Thoracic aorta (tissue), 2 donors: ENCODE results near the gene PIGQ. TPM values are rescaled to one million over a fixed set of nuclear protein-coding genes. Genes with fewer than 3 reads are reported as not detected.

Source experiments
- ATAC-seq: fragments of 150-250 bp; one replicate; pipeline ENCODE4 v1.8.0; 2017; ENCODE audit warnings: low read depth; ENCODE audit not compliant: insufficient number of reproducible peaks, low FRiP score
- DNase-seq: peaks from one replicate; pipeline ENCODE4 v3.0.0-alpha.2; 2020; ENCODE audit warnings: low spot score
- H3K27ac ChIP-seq, 2 donors: fragments of 200-600 bp; sonication (generic); 1 replicate in 1 of 2; 2 replicates in 1 of 2; pipeline ENCODE4 v1.5.1; 2016; ENCODE audit warnings: mild to moderate bottlenecking in 2 of 2, moderate library complexity in 2 of 2
- H3K27me3 ChIP-seq: fragments of 200-600 bp; sonication (generic); replicated peaks from 2 replicates; pipeline ENCODE4 v1.6.0; 2016; ENCODE audit warnings: mild to moderate bottlenecking; ENCODE audit not compliant: insufficient read depth
- H3K36me3 ChIP-seq: fragments of 200-600 bp; sonication (generic); one replicate; pipeline ENCODE4 v1.5.1; 2016
- H3K4me1 ChIP-seq, 2 donors: fragments of 200-600 bp; sonication (generic); 1 replicate in 1 of 2; 2 replicates in 1 of 2; pipeline versions ENCODE4 v1.5.1 to v1.6.0; 2016; ENCODE audit warnings: low read depth in 2 of 2, mild to moderate bottlenecking in 1 of 2; ENCODE audit not compliant: control insufficient read depth in 1 of 2
- H3K4me3 ChIP-seq: fragments of 200-600 bp; sonication (generic); 2 replicates; pipeline ENCODE4 v1.5.1; 2016; ENCODE audit warnings: mild to moderate bottlenecking
- H3K9me3 ChIP-seq: fragments of 200-600 bp; sonication (generic); 2 replicates; pipeline ENCODE4 v1.5.1; 2016
- CTCF ChIP-seq: fragments of 200-600 bp; sonication (generic); IDR thresholded peaks from one replicate; pipeline ENCODE4 v1.5.1; 2019; ENCODE audit warnings: antibody characterized with exemption
- total RNA-seq, 2 donors: library from RNA; depleted of rRNA; stranded (reverse); fragments of >200 nt; gene quantifications; one replicate each; pipeline versions ENCODE4 v1.1.0 to v1.2.3, GENCODE V29; 2016

PIGQ gene
- total RNA-seq, 2 donors from 2014 or later, result 54.2 to 80.1 TPM

GRCh38 chr16:523097-523741 lies 46.5 kb upstream of the PIGQ start:
- no peak for TF ChIP-seq CTCF
- no peak for ATAC-seq

GRCh38 chr16:524274-525040 lies 45.3 kb upstream of the PIGQ start:
- TF ChIP-seq CTCF, result no peak
- peaks cover 12% of the 10 kb centered on the region for H3K36me3 ChIP-seq
- H3K4me1 ChIP-seq, result peaks cover 17 to 34% of the 10 kb centered on the region in 2 donors
- DNase-seq, result no peak
- H3K27me3 ChIP-seq, result no peaks in the 10 kb centered on the region
- H3K27ac ChIP-seq, result no peak overlapping the region
- ATAC-seq, result no peak
- H3K4me3 ChIP-seq, result no peak overlapping the region
- no peaks in the 10 kb centered on the region for H3K9me3 ChIP-seq

More at GRCh38 chr16:523097-523741, 46.5 kb upstream of the PIGQ start:
- no peaks in the 10 kb centered on the region for H3K9me3 ChIP-seq
- peaks cover 8 to 21% of the 10 kb centered on the region in 2 donors for H3K4me1 ChIP-seq
- H3K4me3 ChIP-seq, result no peak overlapping the region
- no peaks in the 10 kb centered on the region for H3K27me3 ChIP-seq
- peaks cover 16% of the 10 kb centered on the region for H3K36me3 ChIP-seq
- DNase-seq, result no peak
- H3K27ac ChIP-seq, result no peak overlapping the region

- ATAC-seq (no peak), DNase-seq (no peak)
- H3K9me3 ChIP-seq, result no peaks in the 10 kb centered on the region
- no peaks in the 10 kb centered on the region for H3K27me3 ChIP-seq
- H3K4me1 ChIP-seq, result peaks cover 19 to 40% of the 10 kb centered on the region in 2 donors
- no peak overlapping the region for H3K27ac ChIP-seq
- H3K4me3 ChIP-seq, result no peak overlapping the region
- TF ChIP-seq CTCF, result no peak
- H3K36me3 ChIP-seq, result peaks cover 7% of the 10 kb centered on the region
These were observed 44.6 kb upstream of the PIGQ start for GRCh38 chr16:525123-525519.

- H3K27ac ChIP-seq, result peak overlapping the region; percentile 97
These were observed 44.1 kb upstream of the PIGQ start for GRCh38 chr16:525520-526180.

More at GRCh38 chr16:525520-526180, 44.1 kb upstream of the PIGQ start:
- Histone ChIP-seq H3K36me3 (peaks cover 2% of the 10 kb centered on the region), H3K9me3 (no peaks in the 10 kb centered on the region), H3K27me3 (no peaks in the 10 kb centered on the region), H3K4me1 (peaks cover 19 to 42% of the 10 kb centered on the region in 2 donors), H3K4me3 (peak overlapping the region; percentile 81)
- no peak for TF ChIP-seq CTCF
- no peak for DNase-seq
- ATAC-seq, result no peak
